ENCODE results near the gene C1R.
"Not testable (repeated sequence)": the region's sequence is repeated elsewhere in the genome, so short reads cannot be mapped to it uniquely, and the experiment has no call there.

C1R gene

GRCh38 chr12:7058163-7058845 lies 33.9 kb downstream of the C1R start:
- H3K4me1 Mint-ChIP-seq (ENCODE audit: low read depth): no peaks in the 10 kb centered on the region
- H3K4me3 Mint-ChIP-seq: no peak overlapping the region
- no peaks in the 10 kb centered on the region for H3K9me3 Mint-ChIP-seq (ENCODE audit: low read depth)
- H3K27ac Mint-ChIP-seq: no peak overlapping the region
- H3K36me3 Mint-ChIP-seq: no peaks in the 10 kb centered on the region
- peaks cover 10% of the 10 kb centered on the region for H3K27me3 Mint-ChIP-seq

GRCh38 chr12:7055736-7056135 lies 36.5 kb downstream of the C1R start:
- not testable (repeated sequence) for H3K27ac Mint-ChIP-seq; H3K4me1 Mint-ChIP-seq (ENCODE audit: low read depth); H3K36me3 Mint-ChIP-seq; H3K9me3 Mint-ChIP-seq (ENCODE audit: low read depth); H3K4me3 Mint-ChIP-seq
- peaks cover 10% of the 10 kb centered on the region for H3K27me3 Mint-ChIP-seq

- Mint-ChIP-seq H3K4me1 (ENCODE audit: low read depth) (no peaks in the 10 kb centered on the region), H3K27me3 (peaks cover 10% of the 10 kb centered on the region), H3K27ac (no peak overlapping the region), H3K9me3 (ENCODE audit: low read depth) (no peaks in the 10 kb centered on the region), H3K4me3 (no peak overlapping the region), H3K36me3 (no peaks in the 10 kb centered on the region)
Observed at GRCh38 chr12:7054925-7055324, 37.3 kb downstream of the C1R start.

GRCh38 chr12:7049973-7050372 lies 42.3 kb downstream of the C1R start:
- H3K36me3 Mint-ChIP-seq; H3K4me1 Mint-ChIP-seq (ENCODE audit: low read depth); H3K27ac Mint-ChIP-seq; H3K27me3 Mint-ChIP-seq; H3K9me3 Mint-ChIP-seq (ENCODE audit: low read depth); H3K4me3 Mint-ChIP-seq: not testable (repeated sequence)

GRCh38 chr12:7049445-7049951 lies 42.7 kb downstream of the C1R start:
- not testable (repeated sequence) for H3K27me3 Mint-ChIP-seq; H3K27ac Mint-ChIP-seq; H3K36me3 Mint-ChIP-seq; H3K9me3 Mint-ChIP-seq (ENCODE audit: low read depth); H3K4me1 Mint-ChIP-seq (ENCODE audit: low read depth); H3K4me3 Mint-ChIP-seq

GRCh38 chr12:7047306-7047705 lies 44.9 kb downstream of the C1R start:
- Mint-ChIP-seq H3K27me3 (no peaks in the 10 kb centered on the region), H3K27ac (no peak overlapping the region), H3K4me1 (ENCODE audit: low read depth) (peaks cover 9% of the 10 kb centered on the region), H3K9me3 (ENCODE audit: low read depth) (no peaks in the 10 kb centered on the region), H3K4me3 (no peak overlapping the region), H3K36me3 (no peaks in the 10 kb centered on the region)

- Mint-ChIP-seq H3K27ac (no peak overlapping the region), H3K4me3 (no peak overlapping the region), H3K36me3 (no peaks in the 10 kb centered on the region), H3K9me3 (ENCODE audit: low read depth) (no peaks in the 10 kb centered on the region), H3K4me1 (ENCODE audit: low read depth) (peaks cover 9% of the 10 kb centered on the region), H3K27me3 (no peaks in the 10 kb centered on the region)
Observed at GRCh38 chr12:7046383-7047105, 45.7 kb downstream of the C1R start.

- Mint-ChIP-seq H3K36me3 (no peaks in the 10 kb centered on the region), H3K4me3 (no peak overlapping the region), H3K9me3 (ENCODE audit: low read depth) (no peaks in the 10 kb centered on the region), H3K27me3 (no peaks in the 10 kb centered on the region), H3K27ac (no peak overlapping the region), H3K4me1 (ENCODE audit: low read depth) (peaks cover 9% of the 10 kb centered on the region)
Observed at GRCh38 chr12:7045913-7046312, 46.3 kb downstream of the C1R start.

GRCh38 chr12:7042842-7043241 lies 49.4 kb downstream of the C1R start:
- H3K4me3 Mint-ChIP-seq: no peak overlapping the region
- no peaks in the 10 kb centered on the region for H3K27me3 Mint-ChIP-seq
- no peak overlapping the region for H3K27ac Mint-ChIP-seq
- H3K4me1 Mint-ChIP-seq (ENCODE audit: low read depth): peaks cover 7% of the 10 kb centered on the region
- H3K36me3 Mint-ChIP-seq: no peaks in the 10 kb centered on the region
- H3K9me3 Mint-ChIP-seq (ENCODE audit: low read depth): no peaks in the 10 kb centered on the region

- H3K36me3 Mint-ChIP-seq: no peaks in the 10 kb centered on the region
- H3K27me3 Mint-ChIP-seq: no peaks in the 10 kb centered on the region
- no peak overlapping the region for H3K27ac Mint-ChIP-seq
- no peaks in the 10 kb centered on the region for H3K4me1 Mint-ChIP-seq (ENCODE audit: low read depth)
- no peak overlapping the region for H3K4me3 Mint-ChIP-seq
- H3K9me3 Mint-ChIP-seq (ENCODE audit: low read depth): no peaks in the 10 kb centered on the region
Observed at GRCh38 chr12:7039403-7039802, 52.8 kb downstream of the C1R start.

- no peaks in the 10 kb centered on the region for H3K36me3 Mint-ChIP-seq
- no peaks in the 10 kb centered on the region for H3K4me1 Mint-ChIP-seq (ENCODE audit: low read depth)
- no peaks in the 10 kb centered on the region for H3K9me3 Mint-ChIP-seq (ENCODE audit: low read depth)
- H3K4me3 Mint-ChIP-seq: no peak overlapping the region
- H3K27me3 Mint-ChIP-seq: no peaks in the 10 kb centered on the region
- H3K27ac Mint-ChIP-seq: no peak overlapping the region
Observed at GRCh38 chr12:7038591-7038990, 53.7 kb downstream of the C1R start.

- H3K9me3 Mint-ChIP-seq (ENCODE audit: low read depth); H3K27ac Mint-ChIP-seq; H3K36me3 Mint-ChIP-seq; H3K4me3 Mint-ChIP-seq; H3K27me3 Mint-ChIP-seq; H3K4me1 Mint-ChIP-seq (ENCODE audit: low read depth): not testable (repeated sequence)
Observed at GRCh38 chr12:7037411-7037810, 54.8 kb downstream of the C1R start.

- no peaks in the 10 kb centered on the region for H3K27me3 Mint-ChIP-seq
- no peak overlapping the region for H3K27ac Mint-ChIP-seq
- no peaks in the 10 kb centered on the region for H3K4me1 Mint-ChIP-seq (ENCODE audit: low read depth)
- no peak overlapping the region for H3K4me3 Mint-ChIP-seq
- H3K36me3 Mint-ChIP-seq: no peaks in the 10 kb centered on the region
- H3K9me3 Mint-ChIP-seq (ENCODE audit: low read depth): no peaks in the 10 kb centered on the region
Observed at GRCh38 chr12:7035463-7035862, 56.8 kb downstream of the C1R start.

- Mint-ChIP-seq H3K27ac (no peak overlapping the region), H3K4me1 (ENCODE audit: low read depth) (no peaks in the 10 kb centered on the region), H3K4me3 (no peak overlapping the region), H3K27me3 (no peaks in the 10 kb centered on the region), H3K36me3 (no peaks in the 10 kb centered on the region), H3K9me3 (ENCODE audit: low read depth) (no peaks in the 10 kb centered on the region)
Observed at GRCh38 chr12:7034464-7034863, 57.8 kb downstream of the C1R start.

GRCh38 chr12:7032990-7033389 lies 59.3 kb downstream of the C1R start:
- no peaks in the 10 kb centered on the region for H3K36me3 Mint-ChIP-seq
- no peaks in the 10 kb centered on the region for H3K9me3 Mint-ChIP-seq (ENCODE audit: low read depth)
- H3K4me1 Mint-ChIP-seq (ENCODE audit: low read depth): no peaks in the 10 kb centered on the region
- no peaks in the 10 kb centered on the region for H3K27me3 Mint-ChIP-seq
- no peak overlapping the region for H3K4me3 Mint-ChIP-seq
- H3K27ac Mint-ChIP-seq: no peak overlapping the region

- H3K27me3 Mint-ChIP-seq: no peaks in the 10 kb centered on the region
- no peaks in the 10 kb centered on the region for H3K9me3 Mint-ChIP-seq (ENCODE audit: low read depth)
- no peaks in the 10 kb centered on the region for H3K4me1 Mint-ChIP-seq (ENCODE audit: low read depth)
- H3K27ac Mint-ChIP-seq: no peak overlapping the region
- no peak overlapping the region for H3K4me3 Mint-ChIP-seq
- no peaks in the 10 kb centered on the region for H3K36me3 Mint-ChIP-seq
Observed at GRCh38 chr12:7031306-7031705, 60.9 kb downstream of the C1R start.

Data from activated naive CD8-positive, alpha-beta T cell (primary cell).